ENCODE data around the gene GBGT1. TPM values are rescaled to one million over a fixed set of nuclear protein-coding genes. Genes with fewer than 3 reads are reported as not detected.

Gene GBGT1
- total RNA-seq, 4 donors from 2014 or later, result 0.15 to 10.3 (median 5.6) TPM

DNA sequence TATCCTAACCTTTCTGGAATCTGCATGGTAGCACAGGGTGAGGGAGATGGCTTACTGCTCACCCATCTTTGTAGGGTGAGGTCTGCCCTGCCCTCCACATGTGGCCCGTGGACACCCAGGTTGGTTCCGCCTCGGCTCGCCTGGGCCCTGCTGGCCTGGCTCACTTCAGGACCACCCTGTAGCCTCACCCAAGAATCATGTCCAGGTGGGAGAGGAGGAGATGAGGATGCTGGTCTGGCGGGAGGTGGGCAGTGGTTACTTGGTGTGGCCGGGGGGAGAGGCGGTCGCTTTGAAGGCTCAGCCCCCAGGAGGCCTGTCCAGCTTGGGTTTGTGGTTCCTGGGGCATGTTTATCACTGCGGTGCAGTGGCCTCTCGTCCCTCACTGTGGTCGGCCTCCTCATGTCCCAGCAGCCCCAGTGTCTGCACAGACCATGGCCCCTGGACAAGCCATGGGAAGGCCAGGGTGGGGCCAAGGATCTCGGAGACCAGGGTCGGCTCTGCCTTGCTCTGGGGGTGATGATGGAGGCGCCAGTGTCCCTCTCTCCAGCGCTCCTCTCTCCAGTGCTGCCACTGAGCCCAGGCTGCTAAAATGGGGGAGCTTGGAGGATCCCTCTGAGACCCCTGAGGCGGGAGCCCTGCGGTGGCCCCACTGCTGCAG lies 40.8 kb upstream of the GBGT1 start:
- intact Hi-C loops (cut with DNase I; ENCODE audit: low total_unique reads), result no loop called here
- no peak for TF ChIP-seq POLR2A (IDR thresholded peaks at IDR 0.05)
- no peak for TF ChIP-seq CTCF (IDR thresholded peaks at IDR 0.05 in 4 of 5, conservative IDR thresholded peaks at IDR 0.05 in 1 of 5)
- H3K4me3 ChIP-seq, result no peak overlapping the region
- DNase-seq, result no peak
- H3K36me3 ChIP-seq, result no peaks in the 10 kb centered on the region
- H3K27me3 ChIP-seq, result peaks cover 0 to 11% (median 2%) of the 10 kb centered on the region in 3 donors
- H3K9me3 ChIP-seq, result no peaks in the 10 kb centered on the region
- ATAC-seq, result no peak
- in situ Hi-C loops (cut with MboI; ENCODE audit: low sequenced_read_pairs in 4 of 4), result no loop called here
- no peak overlapping the region for H3K27ac ChIP-seq
- no peaks in the 10 kb centered on the region for H3K4me1 ChIP-seq

DNA sequence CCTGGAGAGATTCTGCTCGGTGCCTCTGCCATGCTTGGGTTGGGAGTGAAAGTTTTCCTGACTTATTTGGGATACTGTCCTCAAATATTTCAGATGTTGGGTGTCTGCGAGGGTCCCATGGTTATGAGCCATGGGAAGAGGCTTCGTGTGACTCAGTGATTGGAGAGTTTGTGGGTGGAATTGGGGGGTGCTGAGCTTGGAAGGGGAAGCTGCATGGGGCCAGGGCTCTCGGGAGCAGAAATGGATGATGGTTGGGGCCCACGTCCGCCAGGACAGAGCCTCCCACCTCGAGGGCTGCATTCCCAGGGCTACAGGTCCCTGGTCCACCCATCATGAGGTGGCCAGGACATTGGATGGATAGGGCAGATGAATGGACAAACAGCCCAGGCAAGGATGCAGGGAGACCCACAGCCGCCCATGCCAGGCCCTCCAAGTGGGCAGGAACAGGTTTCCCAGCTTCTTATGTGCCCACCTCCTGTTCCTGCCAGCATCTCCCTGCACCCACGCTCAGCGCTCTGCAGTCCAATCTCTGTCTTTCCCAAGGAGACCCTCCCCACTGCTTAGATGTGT lies 39.9 kb upstream of the GBGT1 start:
- Histone ChIP-seq H3K27ac (no peak overlapping the region), H3K27me3 (peaks cover 0 to 14% (median 5%) of the 10 kb centered on the region in 3 donors)
- no peak for DNase-seq

DNA sequence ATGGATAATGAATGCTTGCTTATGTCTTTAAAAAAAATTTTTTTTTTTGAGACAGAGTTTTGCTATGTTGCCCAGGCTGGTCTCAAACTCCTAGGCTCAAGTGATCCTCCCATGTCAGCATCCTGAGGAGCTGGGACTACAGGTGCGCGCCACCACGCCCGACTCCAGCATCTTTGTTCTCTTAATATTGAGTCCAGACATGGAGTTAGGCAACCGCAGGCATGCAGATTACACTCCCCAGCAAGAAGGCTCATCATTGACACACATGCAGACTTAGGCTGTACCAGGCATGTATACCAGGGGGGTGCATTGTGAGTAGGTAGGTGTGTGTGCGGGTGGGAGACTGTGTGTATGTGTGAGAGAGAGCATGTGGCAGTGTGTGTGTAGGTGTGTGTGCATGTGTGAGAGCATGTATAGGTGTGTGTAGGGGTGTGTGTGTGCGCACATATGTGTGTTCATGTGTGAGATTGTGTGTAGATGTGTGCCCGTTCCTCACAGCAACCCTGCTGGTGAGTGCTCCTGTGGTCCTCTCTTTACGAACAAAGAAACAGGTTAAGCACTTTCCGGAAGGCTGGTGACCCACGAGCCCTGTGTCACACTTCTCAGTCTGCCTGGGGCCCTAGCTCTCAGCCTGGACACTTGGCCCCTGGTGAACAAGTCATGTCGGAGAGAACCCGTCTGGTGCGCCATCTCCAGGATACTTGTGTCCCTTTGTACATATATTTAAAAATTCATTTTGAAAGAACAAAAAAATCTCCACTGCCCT lies 39.2 kb upstream of the GBGT1 start:
- Histone ChIP-seq H3K4me1 (no peaks in the 10 kb centered on the region), H3K27ac (no peak overlapping the region), H3K36me3 (no peaks in the 10 kb centered on the region), H3K9me3 (no peaks in the 10 kb centered on the region), H3K27me3 (peaks cover 0 to 14% (median 8%) of the 10 kb centered on the region in 3 donors), H3K4me3 (no peak overlapping the region)
- TF ChIP-seq POLR2A (IDR thresholded peaks at IDR 0.05) (no peak), CTCF (IDR thresholded peaks at IDR 0.05 in 4 of 5, conservative IDR thresholded peaks at IDR 0.05 in 1 of 5) (no peak)
- in situ Hi-C loops (cut with MboI; ENCODE audit: low sequenced_read_pairs in 4 of 4), result no loop called here
- DNase-seq, result no peak
- ATAC-seq, result no peak
- intact Hi-C loops (cut with DNase I; ENCODE audit: low total_unique reads), result no loop called here

More for the DNA sequence above, 39.9 kb upstream of the GBGT1 start:
- Histone ChIP-seq H3K36me3 (no peaks in the 10 kb centered on the region), H3K9me3 (no peaks in the 10 kb centered on the region), H3K4me1 (no peaks in the 10 kb centered on the region), H3K4me3 (no peak overlapping the region)
- no peak for ATAC-seq
- TF ChIP-seq POLR2A (IDR thresholded peaks at IDR 0.05) (no peak), CTCF (IDR thresholded peaks at IDR 0.05 in 4 of 5, conservative IDR thresholded peaks at IDR 0.05 in 1 of 5) (no peak)
- intact Hi-C loops (cut with DNase I; ENCODE audit: low total_unique reads), result no loop called here
- in situ Hi-C loops (cut with MboI; ENCODE audit: low sequenced_read_pairs in 4 of 4), result no loop called here

- Histone ChIP-seq H3K27me3 (peaks cover 0 to 14% (median 8%) of the 10 kb centered on the region in 3 donors), H3K4me1 (no peaks in the 10 kb centered on the region), H3K27ac (no peak overlapping the region), H3K9me3 (no peaks in the 10 kb centered on the region), H3K4me3 (no peak overlapping the region), H3K36me3 (no peaks in the 10 kb centered on the region)
- in situ Hi-C loops (cut with MboI; ENCODE audit: low sequenced_read_pairs in 4 of 4), result no loop called here
- TF ChIP-seq CTCF (IDR thresholded peaks at IDR 0.05 in 4 of 5, conservative IDR thresholded peaks at IDR 0.05 in 1 of 5) (no peak), POLR2A (IDR thresholded peaks at IDR 0.05) (no peak)
- intact Hi-C loops (cut with DNase I; ENCODE audit: low total_unique reads), result no loop called here
- ATAC-seq (no peak), DNase-seq (no peak)
Measured at GRCh38 chr9:133202145-133202513, 38.4 kb upstream of the GBGT1 start.

Measured in gastrocnemius medialis (tissue), 4 donors.